HG03342 (cell line): ENCODE measurements around the gene PICK1.

Experiments used
- ATAC-seq: cut with Tn5 transposase; IDR thresholded peaks from one replicate; pipeline ENCODE4 v1.9.1; 2021; ENCODE audit warnings: mild to moderate bottlenecking, moderate library complexity; ENCODE audit not compliant: unreplicated experiment

PICK1 gene

DNA sequence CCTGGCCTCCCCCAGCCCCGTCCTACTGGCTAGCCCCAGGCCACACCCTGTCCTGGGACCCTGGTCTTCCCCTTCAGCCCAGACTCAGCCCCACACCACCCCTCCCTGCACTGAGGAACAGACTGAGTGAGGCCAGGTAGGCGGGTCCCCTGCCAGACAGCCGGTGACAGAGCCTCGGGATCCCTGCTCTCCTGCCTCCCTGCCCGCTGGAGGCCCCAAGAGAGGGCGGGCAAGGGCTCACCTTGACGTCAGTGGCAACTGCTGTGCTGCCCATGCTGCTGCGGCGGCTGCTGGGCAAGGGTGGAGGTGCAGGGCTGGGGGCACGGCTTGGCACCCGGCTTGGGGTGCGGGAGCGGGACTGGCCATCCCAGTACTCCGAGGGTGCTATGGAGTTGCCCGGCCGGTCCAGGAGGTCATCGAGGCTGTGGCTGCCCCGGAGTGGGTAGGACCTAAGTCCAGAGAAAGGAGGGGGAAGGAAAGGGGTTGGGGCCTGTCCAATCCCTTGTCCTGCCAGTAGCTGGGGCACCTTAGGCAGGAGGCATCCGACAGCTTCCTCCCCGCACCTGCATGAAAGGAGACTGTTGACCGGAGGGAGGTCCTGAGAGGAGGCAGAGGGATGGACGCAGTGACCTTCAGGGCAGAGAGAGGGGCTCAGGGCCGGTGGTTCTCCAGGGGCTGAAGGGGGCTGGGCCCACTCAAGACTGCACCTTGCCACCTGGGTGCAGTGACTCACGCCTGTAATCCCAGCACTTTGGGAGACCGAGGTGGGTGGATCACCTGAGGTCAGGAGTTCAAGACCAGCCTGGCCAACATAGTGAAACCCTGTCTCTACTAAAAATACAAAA, 29.0 kb downstream of the PICK1 start:
- ATAC-seq = no peak

DNA sequence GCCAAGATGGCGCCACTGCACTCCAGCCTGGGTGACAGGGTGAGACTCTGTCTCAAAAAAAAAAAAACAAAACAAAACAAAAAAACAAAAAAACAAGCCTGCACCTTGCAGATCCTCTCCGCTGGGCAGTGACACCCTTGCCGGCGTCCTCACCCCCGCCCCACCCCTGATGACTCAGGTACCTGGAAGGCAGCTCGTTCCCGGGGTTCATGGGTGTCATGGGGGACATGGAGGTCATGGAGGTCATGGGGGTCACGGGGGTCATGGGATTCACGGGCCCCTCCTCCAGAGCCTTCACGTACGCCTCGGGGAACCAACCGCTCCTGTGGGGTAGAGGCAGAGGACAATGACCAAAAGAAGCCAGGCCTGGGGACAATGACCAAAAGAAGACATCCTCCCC, 29.7 kb downstream of the PICK1 start:
- no peak for ATAC-seq

DNA sequence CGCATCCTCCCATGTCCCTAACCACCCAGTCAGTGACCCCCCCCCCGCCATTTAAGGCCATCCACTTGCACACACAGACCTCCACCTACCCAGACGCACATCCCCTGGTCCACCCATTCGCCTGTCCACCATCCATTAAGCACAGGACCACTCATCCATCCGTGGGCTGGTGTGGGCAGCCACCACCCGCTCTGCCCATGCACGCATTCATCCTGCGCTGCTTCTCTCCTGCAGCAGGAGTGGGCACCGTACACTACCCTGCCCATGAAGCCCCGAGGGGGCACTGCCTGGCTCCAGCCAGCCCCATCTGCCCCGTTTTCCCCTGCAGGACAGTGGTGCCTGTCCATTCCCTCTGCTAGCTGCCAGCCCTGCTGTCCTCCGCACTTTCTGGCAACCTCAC, 30.7 kb downstream of the PICK1 start:
- no peak for ATAC-seq

GRCh38 chr22:38088629-38089473, 31.6 kb downstream of the PICK1 start:
- no peak for ATAC-seq

DNA sequence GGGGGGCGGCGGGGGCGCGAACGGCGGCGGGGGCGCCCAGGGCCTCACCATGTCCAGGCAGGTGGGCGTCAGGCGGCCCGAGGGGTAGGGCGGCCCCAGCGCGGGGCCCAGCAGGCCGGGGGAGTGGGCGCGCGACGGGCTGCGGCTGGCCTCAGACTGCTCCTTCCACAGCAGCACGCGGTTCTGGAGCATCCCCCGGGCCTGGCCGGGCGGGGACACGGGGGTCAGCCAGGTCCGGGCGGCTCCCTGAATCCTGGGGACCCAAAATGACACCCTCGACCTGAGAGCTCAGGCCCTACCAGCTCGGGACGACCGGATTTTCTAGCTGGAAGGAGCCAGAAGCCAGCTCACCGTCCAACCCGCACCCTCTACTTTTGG, 32.3 kb downstream of the PICK1 start:
- ATAC-seq = no peak

GRCh38 chr22:38097058-38097457, 39.9 kb downstream of the PICK1 start:
- ATAC-seq = no peak

GRCh38 chr22:38097557-38098409, 40.6 kb downstream of the PICK1 start:
- ATAC-seq = no peak

- ATAC-seq = no peak
These were observed 41.4 kb downstream of the PICK1 start for GRCh38 chr22:38098410-38099249.

- ATAC-seq = no peak
These were observed 46.4 kb downstream of the PICK1 start for GRCh38 chr22:38103641-38104040.

DNA sequence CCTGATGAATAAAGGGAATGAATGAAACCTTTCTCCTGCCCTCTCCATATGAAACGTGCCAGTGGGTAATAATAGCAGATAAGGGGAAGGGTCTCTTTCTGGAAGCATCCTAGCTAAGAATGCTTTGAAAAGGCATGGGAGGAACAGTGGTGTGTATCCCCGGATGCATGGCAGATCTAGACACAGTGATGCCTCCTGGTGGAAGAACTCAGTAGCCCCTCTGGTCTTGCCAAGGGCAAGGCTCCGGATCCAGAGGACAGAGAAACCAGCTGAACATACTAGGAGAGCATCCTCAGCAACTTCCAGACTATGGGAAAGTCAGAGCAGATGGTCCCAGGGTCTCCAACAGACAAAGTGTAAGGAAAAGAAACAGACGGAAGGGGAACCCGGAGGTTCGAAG, 46.9 kb downstream of the PICK1 start:
- no peak for ATAC-seq

- no peak for ATAC-seq
These were observed 49.8 kb downstream of the PICK1 start for GRCh38 chr22:38106814-38107578.

DNA sequence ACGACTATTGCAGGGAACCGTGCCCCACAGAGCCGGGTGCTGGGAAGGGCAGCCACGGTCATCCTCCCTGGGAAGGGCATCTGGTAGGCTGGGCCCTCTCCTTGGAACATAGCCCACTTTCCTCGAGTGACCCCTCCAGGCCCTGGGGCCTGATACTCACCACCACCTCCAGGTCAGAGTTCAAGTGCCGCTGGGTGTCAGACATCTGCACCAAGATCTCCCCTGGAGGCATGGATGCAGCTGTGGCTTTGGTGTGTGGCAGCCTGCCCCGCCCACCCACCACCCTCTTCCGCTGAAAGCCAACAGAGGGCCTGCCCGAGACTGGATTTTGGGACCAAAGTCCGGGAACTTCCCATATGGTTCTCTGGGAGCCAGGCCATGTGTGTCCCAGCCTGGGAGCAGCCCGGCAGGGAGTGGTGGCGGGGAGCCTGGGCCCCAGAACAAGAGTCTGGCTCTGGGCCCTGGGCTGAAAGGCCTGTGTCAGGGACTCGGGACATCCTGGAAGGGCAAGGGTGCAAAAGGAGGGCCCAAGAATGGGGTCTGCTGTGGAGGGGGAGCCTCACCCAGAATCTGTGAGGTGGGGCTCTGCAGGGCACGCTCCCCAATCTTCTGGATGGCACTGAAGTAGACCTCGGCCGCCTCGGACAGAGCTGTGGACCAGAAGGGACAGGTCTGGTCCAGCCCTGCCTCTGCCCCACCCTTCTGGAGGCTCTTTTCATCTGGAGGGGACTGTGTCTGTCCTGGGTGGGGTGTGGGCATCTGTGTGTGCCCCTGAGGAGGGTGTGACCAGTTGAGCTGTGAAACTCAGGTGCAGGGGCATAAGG, 50.7 kb downstream of the PICK1 start:
- no peak for ATAC-seq

GRCh38 chr22:38108561-38109319, 51.5 kb downstream of the PICK1 start:
- ATAC-seq = no peak

DNA sequence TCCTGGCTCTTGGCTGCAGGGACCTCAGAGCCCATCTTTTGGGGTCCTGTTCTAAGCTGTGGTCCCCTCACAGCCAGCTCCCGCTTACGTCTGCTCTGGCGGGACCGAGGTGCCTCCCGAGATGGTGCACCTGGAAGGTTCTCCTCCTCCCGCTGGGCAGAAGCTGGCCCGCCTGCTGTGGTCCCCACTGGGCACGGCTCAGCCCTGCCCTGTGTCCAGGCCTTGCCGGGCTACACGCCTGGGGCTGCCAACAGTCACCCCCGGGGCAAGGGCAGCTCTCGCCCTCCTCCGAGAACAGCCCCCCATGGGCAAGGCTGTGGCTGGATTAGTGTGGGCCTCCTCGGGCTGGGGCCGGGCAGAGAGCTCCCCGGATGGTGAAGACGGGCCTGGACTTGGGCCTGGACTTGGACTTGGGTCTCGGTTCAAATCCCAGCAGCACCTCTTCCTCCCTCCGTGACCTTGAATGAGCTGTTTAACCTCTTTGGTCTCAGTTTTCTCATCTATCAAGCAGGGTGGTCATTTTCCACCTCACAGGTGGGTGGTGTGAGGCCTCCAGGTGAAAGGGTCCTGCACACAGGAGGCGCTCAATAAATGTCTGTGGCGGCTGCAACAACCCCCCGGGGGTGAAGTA, 52.3 kb downstream of the PICK1 start:
- no peak for ATAC-seq

GRCh38 chr22:38110008-38110862, 53.0 kb downstream of the PICK1 start, which contains the start of gene BAIAP2L2:
Gene BAIAP2L2, minus strand, starts transcription at chr22:38110684. Its CDS starts 159 bp downstream, at chr22:38110525.
- ATAC-seq = no peak
